ENCODE measurements around the gene CASK.
"Not testable (repeated sequence)": the region's sequence is repeated elsewhere in the genome, so short reads cannot be mapped to it uniquely, and the experiment has no call there.

Gene CASK

DNA sequence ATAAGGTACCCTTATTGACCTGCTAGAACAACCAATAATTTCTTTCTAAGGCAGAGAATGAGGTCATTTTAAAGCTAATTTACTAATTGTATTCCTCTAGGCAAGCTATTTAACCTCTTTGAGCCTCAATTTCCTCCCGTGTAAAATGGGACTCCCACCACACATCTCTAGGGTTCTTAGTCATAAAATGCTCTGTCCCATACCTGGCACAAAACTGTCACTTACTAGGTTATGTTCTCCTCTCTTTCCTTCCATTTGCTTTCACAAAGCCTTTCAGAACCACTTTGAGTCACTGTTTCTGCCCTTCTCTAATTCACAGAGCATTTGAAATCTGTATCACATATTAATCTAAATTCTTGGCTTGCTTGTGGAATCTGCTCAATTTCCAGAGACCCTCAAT, 201.8 kb downstream of the CASK start:
- H3K4me3 ChIP-seq (ENCODE audit: low read depth, low read length) = no peak overlapping the region
- no peak for TF ChIP-seq POLR2A (IDR thresholded peaks at IDR 0.05; ENCODE audit: extremely low read depth, insufficient read length)
- TF ChIP-seq, protein P1, sequence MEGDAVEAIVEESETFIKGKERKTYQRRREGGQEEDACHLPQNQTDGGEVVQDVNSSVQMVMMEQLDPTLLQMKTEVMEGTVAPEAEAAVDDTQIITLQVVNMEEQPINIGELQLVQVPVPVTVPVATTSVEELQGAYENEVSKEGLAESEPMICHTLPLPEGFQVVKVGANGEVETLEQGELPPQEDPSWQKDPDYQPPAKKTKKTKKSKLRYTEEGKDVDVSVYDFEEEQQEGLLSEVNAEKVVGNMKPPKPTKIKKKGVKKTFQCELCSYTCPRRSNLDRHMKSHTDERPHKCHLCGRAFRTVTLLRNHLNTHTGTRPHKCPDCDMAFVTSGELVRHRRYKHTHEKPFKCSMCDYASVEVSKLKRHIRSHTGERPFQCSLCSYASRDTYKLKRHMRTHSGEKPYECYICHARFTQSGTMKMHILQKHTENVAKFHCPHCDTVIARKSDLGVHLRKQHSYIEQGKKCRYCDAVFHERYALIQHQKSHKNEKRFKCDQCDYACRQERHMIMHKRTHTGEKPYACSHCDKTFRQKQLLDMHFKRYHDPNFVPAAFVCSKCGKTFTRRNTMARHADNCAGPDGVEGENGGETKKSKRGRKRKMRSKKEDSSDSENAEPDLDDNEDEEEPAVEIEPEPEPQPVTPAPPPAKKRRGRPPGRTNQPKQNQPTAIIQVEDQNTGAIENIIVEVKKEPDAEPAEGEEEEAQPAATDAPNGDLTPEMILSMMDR (IDR thresholded peaks at IDR 0.05; ENCODE audit: low read depth, low read length) = no peak
- no peak for TF ChIP-seq MYC (IDR thresholded peaks at IDR 0.05; ENCODE audit: low read depth, low read length)
- TF ChIP-seq, protein P2, sequence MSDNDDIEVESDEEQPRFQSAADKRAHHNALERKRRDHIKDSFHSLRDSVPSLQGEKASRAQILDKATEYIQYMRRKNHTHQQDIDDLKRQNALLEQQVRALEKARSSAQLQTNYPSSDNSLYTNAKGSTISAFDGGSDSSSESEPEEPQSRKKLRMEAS (IDR thresholded peaks at IDR 0.05; ENCODE audit: low read depth, low read length) = no peak

DNA sequence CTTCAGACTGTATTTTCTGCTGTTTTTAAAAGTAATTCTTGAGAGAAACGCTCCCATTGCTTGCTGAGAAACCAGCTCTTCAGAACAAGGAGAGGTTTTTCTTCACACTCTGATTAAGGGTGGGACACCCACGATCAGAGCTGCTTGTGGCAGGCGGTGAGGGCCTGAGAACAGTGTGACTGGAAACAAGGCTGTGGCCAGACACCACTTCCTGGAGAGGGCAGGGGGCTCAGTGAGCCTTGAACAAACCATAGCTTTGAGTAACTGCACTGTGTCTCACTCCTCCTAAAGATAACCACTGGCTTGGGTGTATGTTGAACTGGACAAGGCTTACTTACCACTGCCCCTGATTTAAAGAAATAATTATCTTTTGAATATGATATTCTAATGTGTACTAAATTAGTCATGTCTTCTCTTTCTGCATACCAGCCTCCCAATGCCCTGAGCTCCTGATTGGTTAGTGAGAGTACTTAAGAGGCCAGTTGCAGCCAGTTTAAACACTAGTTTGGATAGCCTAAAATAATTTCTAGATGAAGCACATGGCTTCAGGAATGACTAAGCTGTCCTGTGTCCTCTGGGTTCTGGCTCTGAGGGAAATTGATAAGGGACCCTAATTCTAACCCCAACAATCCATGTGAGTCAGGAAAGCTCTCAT, 203.1 kb downstream of the CASK start:
- H3K4me3 ChIP-seq (ENCODE audit: low read depth, low read length) = no peak overlapping the region
- DNase-seq (ENCODE audit: low read depth) = peak; percentile 20
- no peak for TF ChIP-seq MYC (IDR thresholded peaks at IDR 0.05; ENCODE audit: low read depth, low read length)

More for the DNA sequence above, 201.8 kb downstream of the CASK start:
- no peak for DNase-seq (ENCODE audit: low read depth)

DNA sequence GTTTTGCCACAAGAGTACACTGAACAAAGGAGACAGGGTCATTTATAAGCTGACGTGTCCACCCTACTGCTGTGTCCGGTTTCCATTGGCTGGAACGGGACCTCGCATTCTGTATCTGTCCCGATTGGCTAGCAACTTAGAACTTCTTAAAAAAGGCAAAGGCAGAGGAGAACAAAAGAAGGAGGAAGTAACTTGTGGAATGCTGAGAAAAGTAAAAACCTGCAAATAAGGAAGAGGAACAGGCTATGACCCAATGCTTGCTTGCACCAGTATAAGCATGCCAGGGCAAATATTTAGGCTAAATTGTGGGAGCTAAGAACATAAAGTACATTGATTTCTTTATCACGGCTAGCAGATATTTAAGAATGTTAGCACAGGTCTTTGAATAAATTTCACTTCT, 203.7 kb downstream of the CASK start:
- DNase-seq (ENCODE audit: low read depth) = peak; percentile 4
- not testable (repeated sequence) for H3K4me3 ChIP-seq (ENCODE audit: low read depth, low read length)

DNA sequence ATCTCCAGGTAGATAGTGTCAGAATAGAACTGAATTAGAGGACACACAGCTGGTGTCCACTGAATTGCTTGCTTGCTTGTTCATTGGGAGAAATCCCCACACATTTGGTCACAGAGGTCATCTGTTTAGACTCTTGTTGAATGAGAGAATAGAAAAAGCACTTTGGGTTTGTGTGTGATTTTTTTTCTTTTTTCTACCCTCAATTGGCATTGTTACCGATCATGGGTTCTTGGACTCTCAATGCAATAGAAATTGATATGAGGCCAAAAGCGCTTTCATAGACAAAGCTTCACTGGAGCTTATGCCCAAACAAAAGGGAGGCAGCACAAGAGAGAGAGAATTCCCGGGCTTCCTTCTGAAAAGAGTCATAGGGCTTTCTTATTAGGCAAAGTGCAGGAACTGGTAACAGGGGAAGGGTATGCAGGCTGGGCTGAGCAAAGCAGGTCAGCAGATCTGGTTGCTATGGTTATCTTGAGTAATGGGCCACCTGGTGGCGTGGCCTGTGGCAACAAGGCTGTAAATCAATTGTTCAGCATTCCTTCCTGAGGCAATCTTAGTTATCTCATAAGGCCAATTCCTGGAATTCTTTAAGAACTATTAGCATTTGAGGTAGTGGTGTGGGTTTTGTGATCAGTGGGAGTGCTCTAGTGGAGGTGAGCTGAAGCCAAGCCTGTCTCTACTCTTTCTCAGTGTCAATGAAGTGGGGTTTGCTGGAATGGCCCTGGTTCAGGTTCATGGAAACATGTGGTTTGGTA, 204.7 kb downstream of the CASK start:
- no peak for DNase-seq (ENCODE audit: low read depth)
- no peak overlapping the region for H3K4me3 ChIP-seq (ENCODE audit: low read depth, low read length)
- TF ChIP-seq POLR2A (IDR thresholded peaks at IDR 0.05; ENCODE audit: extremely low read depth, insufficient read length) = no peak
- TF ChIP-seq, protein P1 (IDR thresholded peaks at IDR 0.05; ENCODE audit: low read depth, low read length) = no peak
- no peak for TF ChIP-seq MYC (IDR thresholded peaks at IDR 0.05; ENCODE audit: low read depth, low read length)
- TF ChIP-seq, protein P2 (IDR thresholded peaks at IDR 0.05; ENCODE audit: low read depth, low read length) = no peak

DNA sequence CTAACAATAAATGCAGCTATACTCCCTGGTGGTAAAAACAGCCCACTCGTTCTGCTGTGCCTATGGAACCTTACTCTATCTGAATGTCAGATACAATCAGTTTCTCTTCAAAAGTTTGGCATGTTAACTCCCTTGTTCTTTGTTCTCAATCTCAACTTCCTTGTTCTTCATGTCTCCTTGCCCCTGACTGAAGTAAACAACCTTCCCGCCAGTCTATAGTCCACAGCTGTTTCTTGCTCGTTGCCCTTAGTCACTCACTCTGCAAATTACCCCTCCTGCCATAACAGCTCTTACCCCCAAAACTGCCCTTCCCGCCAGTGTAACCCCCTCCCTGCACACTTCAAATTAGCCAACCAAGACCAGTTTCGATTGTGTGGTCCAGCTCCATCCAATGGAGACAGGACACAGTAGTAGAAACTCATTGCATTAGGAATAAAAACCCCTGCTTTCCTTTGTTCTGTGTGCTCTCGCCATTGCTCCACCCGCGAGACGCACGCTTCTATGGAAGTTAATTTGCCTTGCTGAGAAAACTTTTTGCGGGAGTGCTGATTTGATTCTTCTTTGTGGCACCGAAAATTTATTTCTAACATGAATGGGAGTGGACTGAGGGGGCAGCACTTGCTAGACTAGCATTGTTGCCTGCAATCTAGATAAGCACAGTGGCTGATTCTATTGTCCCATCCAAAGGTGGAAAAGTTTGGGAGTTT, 206.4 kb downstream of the CASK start:
- H3K4me3 ChIP-seq (ENCODE audit: low read depth, low read length) = no peak overlapping the region
- TF ChIP-seq MYC (IDR thresholded peaks at IDR 0.05; ENCODE audit: low read depth, low read length) (no peak), POLR2A (IDR thresholded peaks at IDR 0.05; ENCODE audit: extremely low read depth, insufficient read length) (no peak)
- TF ChIP-seq, protein P1 (IDR thresholded peaks at IDR 0.05; ENCODE audit: low read depth, low read length) = no peak
- TF ChIP-seq, protein P2 (IDR thresholded peaks at IDR 0.05; ENCODE audit: low read depth, low read length) = no peak
- DNase-seq (ENCODE audit: low read depth) = no peak

DNA sequence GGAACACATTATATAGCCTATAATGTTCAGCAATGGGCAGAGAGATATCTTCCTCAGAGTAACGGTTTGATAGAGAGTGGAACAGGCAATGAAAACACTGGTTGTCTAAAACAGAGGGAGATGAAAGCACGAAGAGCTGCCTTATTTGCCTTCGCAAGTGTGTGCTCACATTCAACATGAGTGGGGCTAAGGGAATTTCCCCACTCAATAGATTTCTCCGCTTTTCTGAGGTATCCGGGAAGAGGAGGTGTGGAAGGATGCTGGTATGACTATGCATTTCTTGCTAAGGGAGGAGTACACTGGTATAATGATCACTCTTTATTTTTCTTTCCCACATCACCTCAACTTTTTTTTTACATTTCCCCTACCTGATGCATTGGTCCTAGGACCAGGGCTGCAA, 207.1 kb downstream of the CASK start:
- no peak overlapping the region for H3K4me3 ChIP-seq (ENCODE audit: low read depth, low read length)
- TF ChIP-seq, protein P2 (IDR thresholded peaks at IDR 0.05; ENCODE audit: low read depth, low read length) = no peak
- TF ChIP-seq MYC (IDR thresholded peaks at IDR 0.05; ENCODE audit: low read depth, low read length) (no peak), POLR2A (IDR thresholded peaks at IDR 0.05; ENCODE audit: extremely low read depth, insufficient read length) (no peak)
- TF ChIP-seq, protein P1 (IDR thresholded peaks at IDR 0.05; ENCODE audit: low read depth, low read length) = no peak

More for the DNA sequence above, 207.1 kb downstream of the CASK start:
- no peak for DNase-seq (ENCODE audit: low read depth)
